ENCODE results near the gene DENND4A.

DNA sequence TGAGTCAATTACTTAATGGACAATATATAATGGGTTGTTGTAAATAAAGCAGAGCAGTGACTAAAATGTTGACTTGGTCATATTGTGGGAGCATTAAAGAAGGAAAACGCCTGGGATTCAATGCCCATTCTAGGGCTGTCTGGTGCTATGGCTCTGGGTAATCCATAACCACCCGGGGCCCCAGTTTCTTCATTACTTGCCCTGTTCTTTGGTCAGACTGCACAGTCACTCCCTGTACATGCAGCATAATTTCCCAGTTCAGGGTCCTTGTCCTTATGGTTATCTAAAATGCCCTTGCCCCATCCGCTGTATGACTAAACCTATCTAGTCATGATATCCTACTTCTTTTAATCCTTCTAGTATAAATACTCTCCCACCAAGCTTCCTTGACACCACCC, 27.5 kb upstream of the DENND4A start:
- TF ChIP-seq, protein P1, sequence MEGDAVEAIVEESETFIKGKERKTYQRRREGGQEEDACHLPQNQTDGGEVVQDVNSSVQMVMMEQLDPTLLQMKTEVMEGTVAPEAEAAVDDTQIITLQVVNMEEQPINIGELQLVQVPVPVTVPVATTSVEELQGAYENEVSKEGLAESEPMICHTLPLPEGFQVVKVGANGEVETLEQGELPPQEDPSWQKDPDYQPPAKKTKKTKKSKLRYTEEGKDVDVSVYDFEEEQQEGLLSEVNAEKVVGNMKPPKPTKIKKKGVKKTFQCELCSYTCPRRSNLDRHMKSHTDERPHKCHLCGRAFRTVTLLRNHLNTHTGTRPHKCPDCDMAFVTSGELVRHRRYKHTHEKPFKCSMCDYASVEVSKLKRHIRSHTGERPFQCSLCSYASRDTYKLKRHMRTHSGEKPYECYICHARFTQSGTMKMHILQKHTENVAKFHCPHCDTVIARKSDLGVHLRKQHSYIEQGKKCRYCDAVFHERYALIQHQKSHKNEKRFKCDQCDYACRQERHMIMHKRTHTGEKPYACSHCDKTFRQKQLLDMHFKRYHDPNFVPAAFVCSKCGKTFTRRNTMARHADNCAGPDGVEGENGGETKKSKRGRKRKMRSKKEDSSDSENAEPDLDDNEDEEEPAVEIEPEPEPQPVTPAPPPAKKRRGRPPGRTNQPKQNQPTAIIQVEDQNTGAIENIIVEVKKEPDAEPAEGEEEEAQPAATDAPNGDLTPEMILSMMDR (conservative IDR thresholded peaks at IDR 0.05 in 1 of 2, IDR thresholded peaks at IDR 0.05 in 1 of 2; ENCODE audit: extremely low read depth in 1 of 2, insufficient read depth in 1 of 2, low read depth in 1 of 2, low read length in 2 of 2), result no peak
- no peak for TF ChIP-seq EZH2 (IDR thresholded peaks at IDR 0.05; ENCODE audit: borderline replicate concordance, low read length)

Measured in mammary epithelial cell (primary cell).